Measurements from ENCODE around the gene TMEM129. TPM values are rescaled to one million over a fixed set of nuclear protein-coding genes. Genes with fewer than 3 reads are reported as not detected.

TMEM129 gene
- polyA plus RNA-seq, 3 donors = 23.7 to 31.8 (median 30.3) TPM

DNA sequence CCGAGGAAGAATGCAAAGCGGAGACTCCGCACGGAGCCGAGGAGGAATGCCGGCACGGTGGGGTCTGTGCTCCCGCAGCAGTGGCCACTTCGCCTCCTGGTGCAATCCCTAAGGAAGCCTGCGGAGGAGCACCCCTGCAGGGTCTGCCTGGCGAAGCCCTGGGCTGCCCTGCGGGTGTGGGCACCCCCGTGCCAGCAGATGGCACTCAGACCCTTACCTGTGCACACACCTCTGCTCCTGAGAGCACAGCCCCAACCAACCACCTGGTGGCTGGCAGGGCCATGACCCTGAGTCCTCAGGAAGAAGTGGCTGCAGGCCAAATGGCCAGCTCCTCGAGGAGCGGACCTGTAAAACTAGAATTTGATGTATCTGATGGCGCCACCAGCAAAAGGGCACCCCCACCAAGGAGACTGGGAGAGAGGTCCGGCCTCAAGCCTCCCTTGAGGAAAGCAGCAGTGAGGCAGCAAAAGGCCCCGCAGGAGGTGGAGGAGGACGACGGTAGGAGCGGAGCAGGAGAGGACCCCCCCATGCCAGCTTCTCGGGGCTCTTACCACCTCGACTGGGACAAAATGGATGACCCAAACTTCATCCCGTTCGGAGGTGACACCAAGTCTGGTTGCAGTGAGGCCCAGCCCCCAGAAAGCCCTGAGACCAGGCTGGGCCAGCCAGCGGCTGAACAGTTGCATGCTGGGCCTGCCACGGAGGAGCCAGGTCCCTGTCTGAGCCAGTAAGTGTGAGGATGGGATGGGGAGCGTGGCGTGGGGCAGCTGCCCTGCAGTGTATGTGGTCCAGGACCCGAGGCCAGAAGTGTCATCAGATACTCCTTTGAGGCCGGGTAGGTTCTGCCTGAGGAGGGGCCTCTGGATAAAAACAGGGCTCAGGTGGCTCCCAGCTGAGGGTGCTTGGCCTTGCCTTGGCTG is 7.2 kb upstream of the TMEM129 start:
- H3K27ac ChIP-seq (ENCODE audit: low read depth, low read length) = no peak overlapping the region
- 78 to 87% (median 80%) methylated on average over 31 of the region's 31 CpGs for WGBS, 3 donors

DNA sequence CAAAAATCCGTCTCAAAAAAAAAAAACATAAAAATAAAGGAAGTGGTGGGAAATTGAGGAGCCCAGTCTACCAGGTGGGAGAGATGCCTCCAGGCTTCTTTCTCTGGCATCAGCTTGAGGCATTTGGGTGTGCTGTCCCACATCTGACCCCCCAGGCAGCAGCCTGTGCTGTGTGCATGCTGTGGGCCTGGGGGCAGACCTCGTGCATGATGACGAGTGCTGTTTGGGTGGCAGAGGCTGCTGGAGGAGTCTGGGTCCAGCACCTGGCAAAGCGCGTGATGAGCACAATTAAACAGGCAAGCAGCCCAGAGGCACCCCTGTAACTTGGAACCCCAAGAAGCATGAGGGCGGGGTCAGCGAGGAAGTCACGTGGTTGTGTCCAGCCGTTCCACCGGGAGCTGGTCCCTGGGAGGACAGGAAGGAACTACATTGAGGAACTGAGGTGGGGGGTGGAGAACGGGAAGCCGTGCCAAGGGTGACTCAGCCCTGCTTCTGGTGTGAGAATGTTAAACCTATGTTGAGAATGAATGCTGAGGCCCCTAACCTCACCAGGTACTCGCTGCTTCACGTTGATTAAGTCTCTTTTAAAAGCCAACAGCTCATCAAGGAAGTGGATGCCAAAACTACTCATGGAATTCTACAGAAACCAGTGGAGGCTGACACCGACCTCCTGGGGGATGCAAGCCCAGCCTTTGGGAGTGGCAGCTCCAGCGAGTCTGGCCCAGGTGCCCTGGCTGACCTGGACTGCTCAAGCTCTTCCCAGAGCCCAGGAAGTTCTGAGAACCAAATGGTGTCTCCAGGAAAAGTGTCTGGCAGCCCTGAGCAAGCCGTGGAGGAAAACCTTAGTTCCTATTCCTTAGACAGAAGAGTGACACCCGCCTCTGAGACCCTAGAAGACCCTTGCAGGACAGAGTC is 6.3 kb upstream of the TMEM129 start:
- 33 to 68% (median 38%) methylated on average over 18 of the region's 18 CpGs for WGBS, 3 donors
- H3K27ac ChIP-seq (ENCODE audit: low read depth, low read length) = no peak overlapping the region

DNA sequence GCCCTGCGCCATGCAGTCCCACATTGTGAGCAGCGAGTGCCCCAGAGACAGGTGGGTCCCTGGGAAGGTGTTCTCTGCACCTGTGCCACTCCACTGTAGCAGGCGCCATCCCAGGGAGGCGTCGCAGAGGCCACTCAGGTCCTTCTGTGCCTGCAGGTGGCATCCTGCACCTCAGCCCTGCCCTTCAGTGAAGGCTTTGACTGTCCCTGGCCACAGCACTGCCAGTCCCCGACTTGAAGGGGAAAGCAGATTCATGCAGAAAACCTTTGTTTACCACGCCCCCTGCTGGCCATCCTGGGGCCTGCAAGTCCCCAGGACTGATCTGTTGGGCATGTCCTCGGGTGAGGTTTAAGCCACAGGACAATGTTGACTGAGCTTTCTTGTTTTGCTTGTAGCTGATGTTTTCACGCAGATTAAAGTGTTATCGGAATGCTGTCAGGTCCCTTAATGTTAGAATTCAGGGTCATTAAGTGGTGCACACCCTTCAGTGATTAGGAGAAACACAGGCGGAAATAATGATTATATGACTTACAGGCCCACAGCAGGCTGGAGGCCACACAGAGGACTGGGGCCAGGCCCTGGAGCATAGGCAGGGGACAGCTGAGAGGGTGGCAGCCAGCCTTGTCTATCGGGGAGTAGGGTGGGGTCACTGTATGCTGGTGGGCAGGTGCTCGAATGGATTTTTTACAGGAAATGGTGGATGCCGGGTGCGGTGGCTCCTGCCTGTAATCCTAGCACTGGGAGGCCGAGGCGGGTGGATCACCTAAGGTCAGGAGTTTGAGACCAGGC is 5.2 kb upstream of the TMEM129 start:
- WGBS, 3 donors = 52 to 54% (median 53%) methylated on average over 17 of the region's 17 CpGs

DNA sequence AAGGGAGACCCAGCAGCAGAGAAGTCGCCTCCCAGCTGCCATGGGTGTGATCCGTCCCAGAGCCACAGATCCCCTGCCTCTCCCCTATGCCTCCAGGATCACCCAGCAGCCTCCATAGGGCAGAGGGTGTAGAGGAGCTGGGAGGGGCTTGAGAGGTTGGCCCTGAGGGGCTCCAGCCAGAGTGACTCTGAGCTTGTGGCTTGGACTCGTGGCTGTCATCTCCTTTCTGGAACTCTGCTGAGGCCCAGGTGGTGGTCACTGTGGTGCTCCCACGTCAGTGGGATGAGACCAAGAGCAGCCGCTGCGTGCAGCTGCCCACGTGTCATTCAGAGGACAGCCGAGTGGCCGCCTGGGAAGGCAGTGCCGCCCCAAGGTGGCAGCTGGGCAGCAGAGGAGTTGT is 4.4 kb upstream of the TMEM129 start:
- H3K27ac ChIP-seq (ENCODE audit: low read depth, low read length) = no peak overlapping the region
- 89 to 95% (median 92%) methylated on average over 10 of the region's 10 CpGs for WGBS, 3 donors

More for the DNA sequence above, 5.2 kb upstream of the TMEM129 start:
- H3K27ac ChIP-seq (ENCODE audit: low read depth, low read length) = no peak overlapping the region

DNA sequence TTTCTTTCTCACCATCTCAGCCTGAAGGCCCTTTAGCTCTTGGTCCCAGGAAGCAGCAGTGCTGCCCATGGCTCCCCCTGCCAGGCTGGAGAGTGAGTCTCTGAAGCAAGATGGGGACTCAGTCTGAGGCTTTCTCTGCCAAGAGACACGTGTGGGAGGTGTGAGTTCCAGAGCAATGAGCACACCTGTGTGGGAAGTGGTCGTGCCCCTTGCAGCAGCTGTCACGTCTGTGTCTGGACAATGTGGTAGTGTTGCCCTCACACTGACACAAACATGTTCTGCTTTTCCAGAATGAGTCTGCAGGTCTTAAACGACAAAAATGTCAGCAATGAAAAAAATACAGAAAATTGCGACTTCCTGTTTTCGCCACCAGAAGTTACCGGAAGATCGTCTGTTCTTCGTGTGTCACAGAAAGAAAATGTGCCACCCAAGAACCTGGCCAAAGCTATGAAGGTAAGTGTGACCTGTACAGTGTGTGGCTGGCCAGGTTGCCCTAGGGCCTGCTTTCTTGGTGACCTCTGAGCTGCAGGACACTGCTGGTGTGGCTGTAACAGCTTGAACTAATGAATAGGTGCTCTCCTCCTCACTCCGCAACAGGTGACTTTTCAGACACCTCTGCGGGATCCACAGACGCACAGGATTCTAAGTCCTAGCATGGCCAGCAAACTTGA is 2.1 kb upstream of the TMEM129 start:
- H3K27ac ChIP-seq (ENCODE audit: low read depth, low read length) = peak overlapping the region; percentile 6
- WGBS, 3 donors = 50 to 75% (median 59%) methylated on average over 12 of the region's 12 CpGs

DNA sequence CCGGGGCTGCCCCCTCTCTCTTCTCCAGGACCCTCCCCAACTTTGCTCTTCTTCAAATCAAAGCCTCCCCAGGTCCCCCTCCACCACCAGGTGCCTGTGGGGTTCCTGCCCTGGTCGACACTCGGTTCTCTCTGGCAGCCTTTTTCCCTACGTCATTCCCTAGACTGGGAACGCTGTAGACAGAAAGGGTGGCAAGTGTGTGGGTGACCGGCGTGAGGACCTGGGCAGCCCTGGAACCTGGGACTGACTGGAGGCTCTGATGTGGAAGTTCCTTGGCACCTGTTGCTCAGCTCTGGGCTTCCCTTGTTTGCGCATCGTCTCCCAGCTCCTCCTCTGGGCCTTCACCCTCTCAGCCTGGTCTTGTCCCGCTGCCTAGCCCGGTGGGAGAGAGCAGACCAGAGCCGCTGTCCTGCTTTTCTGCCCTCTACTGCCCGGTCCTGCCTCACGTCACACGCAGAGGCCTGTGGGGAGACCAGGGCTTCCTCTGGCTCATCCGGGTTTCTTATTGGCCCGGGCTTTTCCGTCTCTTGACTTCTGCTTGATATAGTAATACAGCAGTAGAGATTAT is 1.5 kb upstream of the TMEM129 start:
- no peak overlapping the region for H3K27ac ChIP-seq (ENCODE audit: low read depth, low read length)
- WGBS, 3 donors = 43 to 58% (median 44%) methylated on average over 18 of the region's 18 CpGs

DNA sequence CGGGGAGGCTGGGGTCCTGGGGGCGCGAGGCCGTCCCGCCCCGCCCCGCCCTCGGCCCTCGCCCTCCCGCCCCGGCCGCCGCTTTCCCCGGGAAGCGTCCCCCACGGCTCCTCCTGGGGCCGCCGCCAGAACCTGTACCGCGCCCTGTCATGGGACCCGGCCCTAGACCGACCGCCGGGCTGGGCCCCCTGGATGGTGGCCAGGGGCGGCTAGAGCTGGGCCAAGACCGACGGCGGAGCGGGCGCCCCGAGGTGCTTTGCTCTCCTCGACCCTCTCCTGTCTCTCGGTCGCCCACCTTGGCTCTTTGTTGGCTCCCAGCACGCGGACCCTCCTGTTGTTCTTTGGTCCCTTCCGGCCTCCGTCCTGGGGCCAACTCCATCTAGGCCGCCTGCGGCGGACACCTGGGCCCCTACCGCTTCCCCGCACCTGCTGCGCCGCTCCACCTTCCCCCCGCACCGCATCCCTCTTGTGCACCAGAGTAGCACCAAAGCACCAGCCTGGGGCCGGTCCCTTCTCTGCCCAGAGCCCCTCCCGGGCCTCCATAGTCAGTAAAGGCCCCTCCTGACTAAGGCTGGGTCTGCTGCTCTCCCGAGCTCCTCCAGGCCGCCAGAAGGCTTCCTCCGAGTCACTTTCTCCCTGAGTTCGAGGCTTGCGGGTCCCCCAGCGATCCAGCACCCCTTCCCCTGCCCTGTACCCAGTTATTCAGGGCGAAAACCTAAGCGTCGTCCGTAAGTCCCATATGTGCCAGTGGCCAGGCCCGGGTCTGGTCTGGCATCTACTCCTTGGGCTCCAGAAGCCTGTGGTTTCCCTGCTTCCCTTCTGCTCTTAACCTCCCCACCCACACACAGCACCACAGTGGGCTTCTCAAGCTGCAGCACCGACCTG is 785 bp upstream of the TMEM129 start:
- WGBS, 3 donors = 4 to 6% (median 6%) methylated on average over 44 to 61 of the region's 61 CpGs
- no peak overlapping the region for H3K27ac ChIP-seq (ENCODE audit: low read depth, low read length)

DNA sequence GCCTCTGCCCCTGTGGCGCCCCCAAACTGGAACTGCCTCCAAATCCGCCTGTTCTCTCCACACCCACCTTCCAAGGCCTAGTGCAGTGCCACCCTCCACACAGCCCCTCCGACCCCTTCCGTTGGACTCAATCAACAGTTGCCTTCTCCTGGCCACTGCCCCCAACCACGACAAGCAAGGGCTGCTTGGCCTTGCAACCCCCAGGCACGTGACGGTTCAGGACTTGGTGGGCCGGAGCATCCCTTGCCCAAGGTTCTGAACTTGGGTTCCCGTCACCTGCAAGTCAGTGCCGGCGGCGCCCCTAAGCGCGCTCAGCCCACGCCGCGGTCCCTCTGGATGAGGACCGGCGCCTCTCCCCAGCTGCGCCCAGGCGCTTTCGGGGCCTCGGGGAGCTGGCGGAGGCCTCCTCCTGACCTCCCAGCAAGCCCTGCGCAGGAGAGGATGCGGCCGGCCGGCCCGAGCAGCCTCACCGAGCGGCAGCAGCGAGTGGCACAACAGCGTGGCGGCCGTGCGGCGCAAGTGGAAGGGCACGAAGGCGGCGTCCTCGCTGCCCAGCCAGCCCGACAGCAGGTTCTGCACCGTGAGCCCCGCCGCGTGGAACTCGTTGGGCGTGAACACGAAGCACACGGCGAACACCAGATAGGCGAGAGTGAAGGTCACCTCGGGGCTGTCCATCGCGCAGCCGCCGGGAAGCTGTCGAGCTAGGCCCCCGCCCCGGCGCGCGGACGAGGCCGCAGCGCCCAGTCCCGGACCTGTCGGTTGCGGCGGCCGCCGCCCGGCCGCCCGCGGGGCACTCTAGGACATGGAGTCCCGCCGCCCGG is 750 bp downstream of the TMEM129 start:
- H3K27ac ChIP-seq (ENCODE audit: low read depth, low read length) = peak overlapping the region; percentile 19
- WGBS, 3 donors = 1 to 2% (median 1%) methylated on average over 63 to 79 of the region's 79 CpGs

DNA sequence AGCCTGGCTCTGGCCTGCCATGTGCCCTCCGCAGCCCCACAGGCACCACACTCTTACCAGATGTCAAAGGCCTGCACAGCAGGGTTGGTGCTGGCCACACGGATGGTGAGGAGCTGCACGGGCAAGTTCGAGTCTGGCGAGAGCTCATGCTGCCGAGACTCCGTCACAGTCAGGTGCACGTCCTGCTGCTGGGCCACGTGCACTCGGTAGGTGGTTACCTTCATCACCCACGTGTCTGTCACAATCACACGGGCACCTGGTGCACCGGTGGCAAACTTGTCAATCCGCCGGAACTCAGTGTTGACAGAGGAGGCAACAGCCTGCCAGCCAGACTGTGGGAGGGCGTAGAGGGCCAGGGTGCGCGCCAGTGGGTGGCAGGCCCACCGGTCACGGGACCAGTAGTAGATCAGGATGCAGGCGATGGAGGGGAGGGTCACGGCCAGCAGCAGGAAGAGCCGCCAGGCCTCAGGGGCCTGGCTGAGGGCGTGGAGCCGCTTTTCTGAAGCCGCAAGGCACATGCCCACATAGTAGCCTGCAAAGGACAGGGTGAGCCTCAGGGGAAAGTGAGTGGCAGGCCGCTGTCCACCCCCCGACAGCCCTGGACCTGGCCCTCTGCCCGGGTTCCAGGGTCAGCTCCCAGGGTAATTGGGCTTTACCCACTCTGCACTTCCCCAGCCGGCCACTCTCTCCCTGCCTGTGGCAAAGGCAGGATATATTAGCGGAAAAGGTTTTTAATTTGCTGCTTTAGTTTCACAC is 2.9 kb downstream of the TMEM129 start:
- WGBS, 3 donors = 49 to 78% (median 68%) methylated on average over 31 of the region's 31 CpGs
- H3K27ac ChIP-seq (ENCODE audit: low read depth, low read length) = no peak overlapping the region

DNA sequence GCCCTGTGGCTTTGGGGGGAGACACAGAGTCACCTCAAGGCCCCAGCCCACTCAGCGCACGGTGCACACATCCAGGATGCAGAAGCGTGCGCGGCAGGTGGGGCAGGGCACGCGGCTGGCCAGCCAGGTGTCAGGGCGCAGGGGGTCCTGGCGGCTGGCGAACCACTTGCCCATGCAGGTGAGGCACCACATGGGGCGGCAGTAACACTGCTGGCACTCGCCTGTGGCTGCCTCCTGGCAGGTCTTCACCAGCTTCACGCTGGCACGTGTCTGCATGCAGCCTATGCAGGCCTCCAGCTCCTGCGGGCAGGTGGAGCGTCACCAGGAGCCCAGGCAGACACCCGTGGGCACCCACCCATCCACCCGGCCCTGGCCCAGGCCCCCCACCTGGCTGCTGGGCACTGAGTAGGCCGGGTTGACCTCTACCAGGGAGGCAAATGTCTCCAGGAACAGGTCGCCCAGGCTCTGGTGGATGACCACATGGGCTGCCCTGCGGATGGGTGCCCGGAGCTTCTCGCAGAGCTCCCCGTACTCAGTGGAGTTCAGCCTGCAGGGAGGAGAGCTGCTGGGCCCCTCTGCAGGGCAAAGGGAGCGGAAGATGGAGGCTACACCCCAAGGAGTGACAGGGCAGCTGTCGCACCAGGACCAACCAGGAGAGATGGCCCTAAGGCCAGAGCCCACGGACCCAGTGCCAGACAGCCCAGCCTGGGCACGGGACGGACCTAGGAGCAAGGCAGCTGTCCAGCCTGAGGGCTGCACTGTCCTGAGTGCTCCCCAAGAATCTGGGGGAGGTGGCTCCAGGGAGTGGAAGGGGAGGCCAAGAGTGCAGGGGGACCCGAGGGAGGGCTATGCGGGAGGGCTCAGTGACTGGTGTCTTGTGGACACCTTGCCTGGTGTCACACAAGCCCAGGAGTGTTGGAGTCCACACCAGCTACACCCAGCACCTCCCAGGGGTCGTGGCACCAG is 3.7 kb downstream of the TMEM129 start:
- WGBS, 3 donors = 90 to 92% (median 91%) methylated on average over 30 to 32 of the region's 32 CpGs
- H3K27ac ChIP-seq (ENCODE audit: low read depth, low read length) = no peak overlapping the region

DNA sequence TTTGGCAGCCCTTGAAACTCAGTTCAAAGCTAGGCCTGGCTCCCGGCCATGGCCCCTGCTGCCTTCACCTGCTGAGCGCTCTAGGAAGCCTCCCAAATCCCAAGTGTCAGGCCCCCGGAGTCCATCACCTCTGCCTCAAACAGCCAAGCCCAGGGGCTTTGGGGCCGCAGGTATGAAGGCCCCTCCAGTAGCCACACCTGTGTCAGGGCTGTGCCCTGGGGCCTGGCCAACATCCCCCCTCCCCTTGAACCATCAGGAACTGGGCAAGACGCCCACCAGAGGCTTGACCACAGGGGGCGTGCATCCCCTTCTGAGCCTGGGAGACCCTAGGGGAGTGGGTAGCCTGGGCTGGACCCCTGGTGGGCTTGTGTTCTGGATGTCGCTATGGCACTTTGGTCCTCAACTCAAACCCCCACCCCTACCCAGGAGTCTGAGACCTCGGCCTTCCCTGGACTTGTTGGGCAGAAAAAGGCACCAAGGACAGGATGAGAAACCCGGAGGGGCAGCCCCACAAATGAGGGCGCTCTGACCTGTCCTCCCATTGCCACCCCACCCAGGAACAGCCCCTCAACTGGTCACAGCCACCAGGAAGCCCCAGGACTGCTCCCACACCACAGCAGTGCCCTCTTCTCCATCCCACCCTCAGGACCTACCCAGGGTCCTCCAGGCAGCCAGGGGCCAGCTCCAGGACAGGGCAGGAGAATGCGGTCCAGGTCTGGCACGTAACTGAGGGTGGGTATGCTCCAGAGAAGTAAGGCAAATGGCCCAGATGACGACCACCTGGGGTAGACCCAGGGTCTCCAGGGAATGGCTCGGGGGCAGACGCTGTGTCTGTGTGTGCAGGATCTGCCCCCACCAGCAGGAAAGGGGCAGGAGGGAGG is 4.8 kb downstream of the TMEM129 start:
- H3K27ac ChIP-seq (ENCODE audit: low read depth, low read length) = no peak overlapping the region
- WGBS, 3 donors = 81 to 84% (median 83%) methylated on average over 15 of the region's 15 CpGs

DNA sequence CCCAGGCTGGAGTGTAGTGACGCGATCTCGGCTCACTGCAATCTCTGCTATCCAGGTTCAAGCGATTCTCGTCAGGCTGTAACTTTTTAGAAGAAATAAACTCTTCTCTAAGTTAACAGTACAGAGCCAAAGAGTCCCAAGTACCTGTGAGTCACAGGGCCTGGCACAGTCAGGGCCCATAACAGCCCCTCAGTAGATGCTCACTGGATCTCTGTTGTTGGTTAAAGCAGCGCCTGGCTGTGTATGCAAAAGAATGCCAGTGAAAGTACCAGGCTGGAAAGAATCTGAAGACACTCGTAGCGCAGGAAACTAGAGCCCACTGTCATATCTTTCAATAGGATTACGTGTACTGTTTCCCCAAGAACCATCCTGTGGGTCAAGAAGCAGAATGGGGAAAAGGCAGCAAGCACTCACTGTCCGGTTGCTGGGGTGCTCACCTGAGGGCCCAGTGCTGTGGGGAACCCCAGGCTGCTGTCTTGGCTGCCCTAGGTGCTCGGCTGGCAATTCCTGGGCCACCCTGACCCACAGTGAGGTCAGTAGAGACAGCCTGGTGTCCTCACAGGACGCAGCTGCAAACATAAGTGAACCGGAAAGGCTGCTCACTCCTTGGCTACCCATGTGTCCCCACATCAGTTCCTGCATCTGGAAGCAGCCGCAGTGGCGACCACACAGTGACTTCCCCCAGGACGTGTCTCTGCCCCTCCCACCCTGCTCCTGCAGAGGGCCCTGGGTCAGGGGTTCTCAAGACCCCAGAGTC is 5.9 kb downstream of the TMEM129 start:
- H3K27ac ChIP-seq (ENCODE audit: low read depth, low read length) = no peak overlapping the region
- WGBS, 3 donors = 51 to 80% (median 54%) methylated on average over 16 of the region's 16 CpGs

All from adipose tissue (tissue), 3 donors.